Mesendoderm (in vitro differentiated cells): ENCODE results near the gene LPIN2.

Experiments used
- DNase-seq: peaks from one replicate; pipeline ENCODE4 v3.0.0; 2013
- H2AK5ac ChIP-seq: 2 replicates; pipeline ENCODE4 v1.6.1; 2013; ENCODE audit warnings: low read length, inconsistent platforms
- H2BK120ac ChIP-seq: 2 replicates; pipeline ENCODE4 v1.6.1; 2013; ENCODE audit warnings: low read depth, mild to moderate bottlenecking, low read length, moderate library complexity, mixed read lengths
- H2BK15ac ChIP-seq: replicated peaks from 2 replicates; pipeline ENCODE4 v1.6.1; 2013; ENCODE audit warnings: low read depth, mild to moderate bottlenecking, moderate library complexity
- H2BK5ac ChIP-seq: 2 replicates; pipeline ENCODE4 v1.6.1; 2013; ENCODE audit warnings: low read length, inconsistent platforms
- H3K18ac ChIP-seq: 2 replicates; pipeline ENCODE4 v1.6.1; 2013; ENCODE audit warnings: mild to moderate bottlenecking, low read length, mixed read lengths
- H3K23ac ChIP-seq: one replicate; pipeline ENCODE4 v1.6.1; 2013; ENCODE audit warnings: low read length
- H3K27ac ChIP-seq: 2 replicates; pipeline ENCODE4 v1.5.1; 2013; ENCODE audit warnings: low read depth, mild to moderate bottlenecking, inconsistent platforms, low read length, moderate library complexity
- H3K27me3 ChIP-seq: 2 replicates; pipeline ENCODE4 v1.6.1; 2013; ENCODE audit warnings: low read length, control low read depth, mild to moderate bottlenecking, inconsistent platforms; ENCODE audit not compliant: insufficient read depth, poor library complexity
- H3K36me3 ChIP-seq: 2 replicates; pipeline ENCODE4 v1.6.1; 2013; ENCODE audit warnings: low read length, inconsistent platforms; ENCODE audit not compliant: control insufficient read depth, insufficient read depth
- H3K4ac ChIP-seq: one replicate; pipeline ENCODE4 v1.6.1; 2013; ENCODE audit warnings: low read depth, mild to moderate bottlenecking, low read length, moderate library complexity
- H3K4me1 ChIP-seq: 2 replicates; pipeline ENCODE4 v1.6.1; 2013; ENCODE audit warnings: low read depth, low read length, inconsistent platforms; ENCODE audit not compliant: control insufficient read depth
- H3K4me2 ChIP-seq: 2 replicates; pipeline ENCODE4 v1.6.1; 2013; ENCODE audit warnings: low read length
- H3K4me3 ChIP-seq: 2 replicates; pipeline ENCODE4 v1.5.1; 2013; ENCODE audit warnings: mild to moderate bottlenecking, low read length
- H3K56ac ChIP-seq: one replicate; pipeline ENCODE4 v1.6.1; 2013; ENCODE audit warnings: low read length
- H3K79me1 ChIP-seq: 2 replicates; pipeline ENCODE4 v1.6.1; 2013; ENCODE audit warnings: low read length, inconsistent platforms
- H3K79me2 ChIP-seq: 2 replicates; pipeline ENCODE4 v1.6.1; 2013; ENCODE audit warnings: mild to moderate bottlenecking, low read length; ENCODE audit not compliant: control insufficient read depth, insufficient read depth
- H3K9ac ChIP-seq: 2 replicates; pipeline ENCODE4 v1.6.1; 2013; ENCODE audit warnings: low read length, inconsistent platforms
- H4K5ac ChIP-seq: one replicate; pipeline ENCODE4 v1.6.1; 2013; ENCODE audit warnings: low read length
- H4K8ac ChIP-seq: one replicate; pipeline ENCODE4 v1.6.1; 2013; ENCODE audit warnings: low read depth, mild to moderate bottlenecking, control low read depth, low read length, moderate library complexity
- WGBS: extraction: QIAGEN DNeasy Blood & Tissue Kit; methylation state at CpG from one replicate; pipeline ENCODE4 v1.1.7; 2013; ENCODE audit warnings: low lambda C conversion rate, missing lambda C conversion rate; ENCODE audit not compliant: insufficient coverage; ENCODE audit errors: extremely low coverage; 5-methylcytosine and 5-hydroxymethylcytosine counted together

Gene LPIN2

GRCh38 chr18:2981212-2981728 is 31.7 kb downstream of the LPIN2 start:
- no CpG with 5 or more reads among the region's 6 CpGs for WGBS
- no peak overlapping the region for H3K23ac ChIP-seq
- H3K4me2 ChIP-seq, result no peak overlapping the region
- no peak overlapping the region for H2AK5ac ChIP-seq
- no peak overlapping the region for H3K56ac ChIP-seq
- no peak overlapping the region for H3K27ac ChIP-seq
- no peak overlapping the region for H2BK15ac ChIP-seq
- H3K36me3 ChIP-seq, result no peaks in the 10 kb centered on the region
- no peak overlapping the region for H3K4ac ChIP-seq
- H2BK120ac ChIP-seq, result no peak overlapping the region
- peaks cover 5% of the 10 kb centered on the region for H3K79me1 ChIP-seq
- no peak overlapping the region for H4K5ac ChIP-seq
- H3K18ac ChIP-seq, result no peak overlapping the region
- H3K79me2 ChIP-seq, result peaks cover 2% of the 10 kb centered on the region
- no peaks in the 10 kb centered on the region for H3K4me1 ChIP-seq
- DNase-seq, result no peak
- no peak overlapping the region for H3K4me3 ChIP-seq
- H2BK5ac ChIP-seq, result no peak overlapping the region
- H4K8ac ChIP-seq, result no peak overlapping the region
- no peaks in the 10 kb centered on the region for H3K27me3 ChIP-seq
- H3K9ac ChIP-seq, result no peak overlapping the region

GRCh38 chr18:2979871-2980790 is 32.8 kb downstream of the LPIN2 start:
- no peaks in the 10 kb centered on the region for H3K36me3 ChIP-seq
- no peak overlapping the region for H3K27ac ChIP-seq
- H3K4ac ChIP-seq, result no peak overlapping the region

DNA sequence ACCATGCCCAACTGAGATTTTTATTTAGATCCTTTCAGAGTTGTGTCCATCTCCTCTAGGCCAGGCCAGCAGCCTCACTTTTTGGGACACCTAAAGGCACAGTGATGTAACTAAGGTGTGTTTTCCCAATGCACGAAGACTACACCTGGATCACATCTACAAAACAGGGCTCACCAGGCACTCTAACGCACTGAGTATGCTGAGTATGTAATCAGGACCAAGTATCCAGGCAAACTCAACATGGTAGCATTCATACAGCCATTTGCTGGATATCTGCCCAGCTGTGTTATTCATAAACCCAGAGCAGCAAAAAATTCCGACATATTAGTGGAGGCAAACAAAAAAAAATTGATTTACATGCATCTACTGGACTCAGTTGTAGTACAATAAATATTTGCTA is 33.8 kb downstream of the LPIN2 start:
- no peak overlapping the region for H2BK120ac ChIP-seq
- peaks cover 4% of the 10 kb centered on the region for H3K79me1 ChIP-seq
- H3K4ac ChIP-seq, result no peak overlapping the region
- no CpG with 5 or more reads among the region's 3 CpGs for WGBS
- H3K23ac ChIP-seq, result no peak overlapping the region
- H3K36me3 ChIP-seq, result no peaks in the 10 kb centered on the region
- no peaks in the 10 kb centered on the region for H3K4me1 ChIP-seq
- H3K56ac ChIP-seq, result no peak overlapping the region
- no peak overlapping the region for H4K5ac ChIP-seq
- H3K18ac ChIP-seq, result no peak overlapping the region
- H3K79me2 ChIP-seq, result peaks cover 2% of the 10 kb centered on the region
- no peak overlapping the region for H3K4me2 ChIP-seq
- H2BK15ac ChIP-seq, result no peak overlapping the region
- H3K27me3 ChIP-seq, result no peaks in the 10 kb centered on the region
- no peak overlapping the region for H3K9ac ChIP-seq
- no peak overlapping the region for H2AK5ac ChIP-seq
- H3K4me3 ChIP-seq, result no peak overlapping the region
- no peak overlapping the region for H2BK5ac ChIP-seq
- H4K8ac ChIP-seq, result no peak overlapping the region
- no peak overlapping the region for H3K27ac ChIP-seq
- DNase-seq, result no peak

More at GRCh38 chr18:2979871-2980790, 32.8 kb downstream of the LPIN2 start:
- Histone ChIP-seq H2BK120ac (no peak overlapping the region), H4K8ac (no peak overlapping the region), H3K56ac (no peak overlapping the region), H3K4me3 (no peak overlapping the region), H3K9ac (no peak overlapping the region), H3K79me2 (peaks cover 2% of the 10 kb centered on the region), H2BK5ac (no peak overlapping the region), H3K4me1 (no peaks in the 10 kb centered on the region), H3K18ac (no peak overlapping the region), H2BK15ac (no peak overlapping the region), H3K27me3 (no peaks in the 10 kb centered on the region), H4K5ac (no peak overlapping the region), H2AK5ac (no peak overlapping the region), H3K4me2 (no peak overlapping the region), H3K23ac (no peak overlapping the region), H3K79me1 (peaks cover 6% of the 10 kb centered on the region)
- DNase-seq, result no peak
- WGBS, result no CpG with 5 or more reads among the region's 8 CpGs

GRCh38 chr18:2978661-2979106 is 34.3 kb downstream of the LPIN2 start:
- H3K4me2 ChIP-seq, result no peak overlapping the region
- DNase-seq, result no peak

GRCh38 chr18:2978208-2978607 is 34.7 kb downstream of the LPIN2 start:
- Histone ChIP-seq H2BK120ac (no peak overlapping the region), H2BK5ac (no peak overlapping the region), H4K5ac (no peak overlapping the region), H3K27me3 (no peaks in the 10 kb centered on the region), H3K4me1 (no peaks in the 10 kb centered on the region), H3K4me2 (no peak overlapping the region), H3K9ac (no peak overlapping the region), H3K79me1 (peaks cover 6% of the 10 kb centered on the region), H3K79me2 (peaks cover 3% of the 10 kb centered on the region), H3K4me3 (no peak overlapping the region), H4K8ac (no peak overlapping the region), H2BK15ac (no peak overlapping the region), H3K56ac (no peak overlapping the region), H3K27ac (no peak overlapping the region), H3K36me3 (no peaks in the 10 kb centered on the region), H3K23ac (no peak overlapping the region), H3K18ac (no peak overlapping the region), H3K4ac (no peak overlapping the region), H2AK5ac (no peak overlapping the region)
- no CpG with 5 or more reads among the region's 3 CpGs for WGBS
- DNase-seq, result no peak

More at GRCh38 chr18:2978661-2979106, 34.3 kb downstream of the LPIN2 start:
- Histone ChIP-seq H2BK15ac (no peak overlapping the region), H3K36me3 (no peaks in the 10 kb centered on the region), H3K56ac (no peak overlapping the region), H3K18ac (no peak overlapping the region), H3K79me1 (peaks cover 4% of the 10 kb centered on the region), H3K4ac (no peak overlapping the region), H4K5ac (no peak overlapping the region), H3K9ac (no peak overlapping the region), H2BK5ac (no peak overlapping the region), H3K4me1 (no peaks in the 10 kb centered on the region), H2AK5ac (no peak overlapping the region), H3K27ac (no peak overlapping the region), H2BK120ac (no peak overlapping the region), H3K4me3 (no peak overlapping the region), H3K79me2 (peaks cover 2% of the 10 kb centered on the region), H3K27me3 (no peaks in the 10 kb centered on the region), H4K8ac (no peak overlapping the region), H3K23ac (no peak overlapping the region)
- WGBS, result no CpG with 5 or more reads among the region's 3 CpGs
